Measurements from ENCODE around the gene MMS19.
"Not testable (repeated sequence)": the region's sequence is repeated elsewhere in the genome, so short reads cannot be mapped to it uniquely, and the experiment has no call there.

Gene MMS19

DNA sequence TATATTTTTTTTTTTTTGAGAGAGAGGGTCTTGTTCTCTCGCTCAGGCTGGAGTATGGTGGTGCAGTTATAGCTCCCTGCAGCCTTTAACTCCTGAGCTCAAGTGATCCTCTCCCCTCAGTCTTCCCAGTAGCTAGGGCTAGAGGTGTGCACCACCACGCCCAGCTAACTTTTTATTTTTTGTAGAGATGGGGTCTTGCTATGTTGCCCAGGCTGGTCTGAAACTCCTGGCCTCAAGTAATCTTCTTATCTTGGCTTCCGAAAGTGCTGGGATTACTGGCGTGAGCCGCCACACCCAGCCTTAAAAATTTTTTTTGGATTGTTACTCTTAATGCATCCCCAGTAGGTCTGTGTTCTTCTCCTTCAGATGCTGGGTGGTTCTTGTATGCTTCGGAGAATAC lies 4.7 kb upstream of the MMS19 start:
- no peak for DNase-seq

DNA sequence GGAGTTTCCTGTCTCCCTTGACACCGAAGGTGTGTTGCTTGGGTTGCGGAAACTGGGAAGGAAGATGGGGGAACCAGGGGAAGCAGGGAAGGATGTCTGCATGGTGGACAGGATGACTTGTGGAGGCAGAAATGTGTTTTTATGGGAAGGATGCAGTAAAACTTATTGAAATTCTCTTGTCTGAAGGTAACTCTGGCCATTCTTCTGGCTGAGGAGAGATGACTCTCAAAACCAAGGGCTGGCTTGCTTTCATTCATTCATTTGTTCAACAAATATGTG lies 2.0 kb upstream of the MMS19 start:
- DNase-seq: no peak

DNA sequence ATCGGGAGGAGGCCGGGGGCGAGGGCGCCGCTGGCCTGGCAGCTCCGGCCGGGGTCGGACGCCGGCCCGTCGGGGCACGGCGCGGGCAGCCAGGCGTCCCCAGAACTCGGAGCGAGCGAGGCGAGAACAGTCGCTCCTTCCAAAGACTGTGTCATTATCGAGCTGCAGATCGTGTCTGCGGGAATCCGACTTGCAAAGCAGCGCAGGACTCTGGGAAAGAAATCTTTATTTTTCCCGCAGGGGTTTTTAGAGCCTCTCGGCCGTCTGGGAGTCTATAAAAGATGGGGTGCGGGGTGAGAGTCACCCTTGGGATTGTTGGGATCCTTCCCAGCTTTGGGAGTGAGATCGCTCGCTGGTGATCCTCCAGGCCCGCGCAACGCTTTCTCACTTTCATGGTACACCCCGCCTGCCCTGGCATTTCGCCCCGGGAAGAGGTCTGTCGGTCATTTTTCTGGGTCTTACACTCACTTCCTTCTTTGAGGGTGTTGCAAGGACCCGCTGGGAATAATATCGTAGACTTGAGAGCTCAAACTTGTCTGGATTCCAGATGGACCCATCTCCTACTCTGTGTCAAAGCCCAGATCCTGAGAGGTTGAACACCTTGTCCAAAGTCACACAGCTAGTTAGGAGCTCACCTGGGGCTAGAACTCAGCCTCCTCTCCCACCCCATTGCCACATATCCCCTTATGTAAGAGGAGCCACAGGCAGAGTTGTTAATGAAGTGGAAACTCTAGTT lies 1.5 kb upstream of the MMS19 start:
- no peak for DNase-seq

DNA sequence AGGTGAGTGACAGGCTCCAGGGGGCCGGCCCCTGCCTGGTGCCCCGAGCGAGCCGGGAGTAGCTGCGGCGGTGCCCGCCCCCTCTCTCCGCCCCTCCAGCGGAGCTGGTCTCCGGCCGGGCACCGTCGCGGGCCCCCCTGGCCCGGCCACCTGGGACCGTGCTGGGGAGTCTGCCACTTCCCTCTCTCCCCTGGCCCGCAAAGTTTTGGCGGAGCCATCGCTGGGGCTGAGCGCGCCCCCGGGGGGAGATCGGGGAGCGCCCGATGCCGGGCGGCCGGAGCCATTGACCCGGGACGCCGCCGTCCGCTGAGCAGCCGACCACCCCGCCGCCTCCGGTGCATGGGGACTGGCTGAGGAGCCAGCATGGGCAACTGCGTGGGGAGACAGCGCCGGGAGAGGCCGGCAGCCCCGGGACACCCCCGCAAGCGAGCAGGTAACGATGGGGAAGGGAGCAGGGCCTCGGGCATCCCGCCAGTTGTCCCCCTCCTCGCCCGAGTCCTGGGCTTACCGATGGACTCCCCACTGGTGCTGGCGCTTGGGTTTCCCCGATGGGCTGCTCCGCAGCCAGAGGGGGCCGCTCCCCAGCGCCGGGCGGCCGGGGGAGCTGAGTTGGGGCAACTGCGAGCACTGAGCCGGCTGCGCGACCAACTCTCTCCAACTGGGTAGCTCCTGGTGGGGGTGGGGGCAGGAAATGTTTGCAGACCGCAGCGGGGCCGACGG lies 779 bp upstream of the MMS19 start, which contains the start of gene UBTD1:
UBTD1 (plus strand) TSS at position 84 of the 720 bp plus-strand sequence; CDS start at position 364, 280 bp downstream.
- DNase-seq: no peak

DNA sequence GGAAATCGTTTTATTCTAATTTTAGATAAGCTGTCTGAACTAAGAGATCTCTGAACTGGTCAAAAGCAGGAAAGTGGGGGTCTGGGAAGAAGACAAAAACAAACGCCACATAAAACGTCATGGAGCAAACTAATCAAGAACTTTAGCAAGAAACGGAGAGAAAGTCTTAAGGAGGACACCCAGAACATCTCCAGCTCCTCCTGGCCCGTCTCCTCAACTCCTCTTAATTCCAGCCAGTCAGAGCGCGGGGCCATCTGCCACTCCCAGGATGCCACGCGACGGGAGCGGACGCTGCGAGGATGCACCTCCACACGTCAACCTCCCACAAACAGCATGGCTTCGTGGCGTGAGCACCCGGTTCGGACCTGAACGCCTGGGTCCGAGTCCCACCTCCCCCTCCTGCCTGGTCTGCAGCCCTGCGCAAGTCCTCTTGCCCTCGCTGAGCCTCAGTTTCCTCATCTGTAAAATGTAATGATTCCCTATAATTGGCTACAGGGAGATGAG lies 598 bp downstream of the MMS19 start:
- DNase-seq: peak in 1 of 2 experiments; percentile 10

DNA sequence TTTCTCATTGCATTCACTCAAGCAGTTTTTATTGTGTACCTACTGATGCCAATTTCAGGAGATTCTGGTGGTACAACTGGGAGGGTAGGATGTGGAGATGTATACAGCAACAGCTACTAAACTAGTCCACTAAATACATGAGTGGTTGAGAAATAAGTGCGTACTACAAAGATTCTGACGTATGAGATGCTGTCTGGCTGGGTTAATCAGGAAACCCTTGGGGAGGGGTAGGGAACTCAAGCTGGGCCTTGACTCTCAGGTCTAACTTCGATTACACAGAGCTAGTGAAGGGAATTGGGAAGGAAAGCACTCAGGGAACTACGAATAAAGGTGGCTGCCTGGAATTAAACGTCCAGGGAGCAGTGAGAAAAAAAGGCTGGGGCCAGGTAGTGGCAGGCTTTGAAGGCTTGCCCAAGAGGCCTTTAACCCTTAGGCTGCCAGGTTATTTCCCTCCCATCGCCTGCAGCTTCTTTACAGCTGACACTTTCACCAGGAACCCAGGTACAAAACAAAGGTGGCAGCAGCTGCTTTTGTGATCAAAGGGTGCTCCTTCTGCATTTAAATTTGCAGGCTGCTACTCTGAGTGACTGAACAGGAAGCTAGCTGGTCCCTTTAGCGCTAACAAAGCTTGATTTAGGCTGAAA lies 3.2 kb downstream of the MMS19 start:
- no peak for DNase-seq

DNA sequence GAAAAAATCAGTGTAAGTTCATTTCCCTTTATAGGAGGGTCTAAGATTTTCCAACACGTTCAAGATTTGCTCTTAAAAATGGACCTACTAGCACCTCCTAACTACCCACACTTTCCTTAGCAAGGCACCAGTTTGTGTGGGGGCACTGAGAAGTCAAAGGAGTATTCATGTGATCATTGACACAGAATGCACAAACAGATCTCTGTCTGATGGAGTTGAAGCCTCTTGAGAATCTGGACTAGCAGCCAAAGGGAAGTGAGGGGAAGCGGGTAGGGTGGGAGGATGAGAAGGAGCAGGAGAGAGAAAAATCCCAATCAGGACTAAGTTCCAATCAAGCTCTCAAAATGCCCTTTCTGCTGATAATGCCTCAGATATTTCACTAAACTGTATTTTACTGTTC lies 4.1 kb downstream of the MMS19 start:
- DNase-seq: no peak

DNA sequence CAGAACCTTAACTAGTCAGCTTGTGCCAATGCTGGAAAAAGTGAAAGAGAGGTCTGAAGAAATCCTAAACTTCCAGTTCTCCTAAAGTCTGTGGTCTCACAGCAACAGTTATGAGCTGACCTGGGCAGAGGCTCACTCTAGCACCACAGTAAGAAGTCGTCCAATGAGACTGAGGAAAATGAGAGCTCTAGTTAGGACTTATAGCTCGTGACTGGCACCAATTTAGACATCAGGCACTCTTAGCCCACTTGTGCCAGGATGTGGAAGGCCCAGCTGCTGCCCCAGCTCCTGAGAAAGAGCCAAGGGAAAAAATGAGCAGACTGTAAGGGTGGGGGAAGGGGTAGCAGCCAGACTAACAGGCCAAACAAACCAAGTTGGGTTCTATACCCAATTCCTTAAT lies 7.6 kb downstream of the MMS19 start:
- DNase-seq: no peak

DNA sequence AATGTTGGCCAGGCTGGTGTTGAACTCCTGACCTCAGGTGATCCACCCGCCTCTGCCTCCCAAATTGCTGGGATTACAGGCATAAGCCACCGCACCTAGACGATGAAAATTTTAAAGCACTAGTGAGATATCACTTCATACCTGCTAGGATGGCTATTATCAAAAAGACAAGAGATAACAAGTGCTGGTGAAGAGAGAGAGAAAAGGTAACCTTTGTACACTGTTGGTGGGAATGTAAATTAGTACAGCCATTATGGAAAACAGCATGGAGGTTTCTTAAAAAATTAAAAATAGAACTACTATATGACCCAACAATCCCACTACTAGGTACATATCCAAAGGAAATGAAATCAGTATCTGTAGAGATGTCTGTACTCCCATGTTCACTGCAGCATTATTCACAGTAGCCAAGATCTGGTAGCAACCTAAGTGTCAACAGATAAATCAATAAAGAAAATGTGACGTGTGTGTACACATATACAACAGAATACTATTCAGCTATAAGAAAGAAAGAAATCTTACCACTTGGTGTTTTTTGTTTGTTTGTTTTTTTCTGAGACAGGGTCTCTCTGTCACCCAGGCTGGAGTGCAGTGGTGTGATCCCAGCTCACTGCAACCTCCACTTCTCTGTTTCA lies 12.5 kb downstream of the MMS19 start:
- no peak for DNase-seq

DNA sequence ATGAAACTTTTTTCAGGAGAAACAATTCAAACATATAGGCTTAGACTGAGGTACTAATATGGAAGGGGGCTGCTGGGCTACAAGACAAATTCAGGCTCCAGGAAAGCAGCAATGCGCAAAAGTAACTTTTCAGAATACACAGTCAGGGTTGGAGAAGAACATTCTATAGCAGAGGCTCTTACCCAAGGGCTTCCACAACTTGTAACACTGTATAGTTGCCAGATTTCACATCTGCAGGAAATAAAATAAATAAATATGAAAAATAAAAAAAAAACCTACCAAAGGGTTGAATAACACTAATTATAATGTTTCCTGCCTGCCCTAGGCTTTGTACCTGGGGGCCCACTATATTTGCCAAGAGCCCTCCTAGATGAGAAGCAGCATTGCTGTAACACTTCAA lies 14.3 kb downstream of the MMS19 start:
- DNase-seq: no peak

DNA sequence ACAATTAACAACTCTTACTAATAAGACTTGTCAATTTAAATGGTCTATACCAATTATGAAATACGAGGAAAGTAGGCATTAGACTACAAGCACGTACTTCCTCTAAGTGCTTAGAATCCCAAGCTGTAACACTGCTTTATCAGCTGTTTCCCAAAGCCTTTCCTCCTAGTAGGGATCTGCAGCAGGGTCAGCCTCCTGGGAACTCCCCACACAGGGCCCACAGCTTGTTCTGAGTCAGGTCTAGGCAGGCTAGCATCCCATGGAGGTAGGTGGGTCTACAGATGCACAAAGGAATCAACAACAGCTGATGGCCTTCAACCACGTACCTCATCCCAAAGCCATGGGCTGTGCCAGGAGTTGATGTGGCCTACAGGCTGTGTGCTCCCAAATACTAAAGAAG lies 14.7 kb downstream of the MMS19 start:
- DNase-seq: no peak

DNA sequence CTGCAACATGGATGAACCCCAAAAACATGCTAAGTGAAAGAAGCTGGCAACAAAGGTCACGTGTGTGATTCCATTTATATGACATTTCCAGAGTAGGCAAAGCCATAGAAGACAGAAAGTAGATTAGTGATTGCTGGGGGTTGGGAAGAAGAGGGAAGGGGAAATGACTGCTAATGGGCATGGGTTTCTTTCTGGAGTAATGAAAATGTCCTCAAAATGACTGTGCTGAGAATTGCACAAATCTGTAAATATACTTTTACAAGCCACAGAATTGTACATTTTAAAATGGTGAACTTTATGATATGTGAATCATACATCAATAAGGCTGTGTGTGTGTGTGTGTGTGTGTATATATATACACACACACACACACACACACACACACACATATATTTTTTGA lies 15.8 kb downstream of the MMS19 start:
- DNase-seq: no peak

DNA sequence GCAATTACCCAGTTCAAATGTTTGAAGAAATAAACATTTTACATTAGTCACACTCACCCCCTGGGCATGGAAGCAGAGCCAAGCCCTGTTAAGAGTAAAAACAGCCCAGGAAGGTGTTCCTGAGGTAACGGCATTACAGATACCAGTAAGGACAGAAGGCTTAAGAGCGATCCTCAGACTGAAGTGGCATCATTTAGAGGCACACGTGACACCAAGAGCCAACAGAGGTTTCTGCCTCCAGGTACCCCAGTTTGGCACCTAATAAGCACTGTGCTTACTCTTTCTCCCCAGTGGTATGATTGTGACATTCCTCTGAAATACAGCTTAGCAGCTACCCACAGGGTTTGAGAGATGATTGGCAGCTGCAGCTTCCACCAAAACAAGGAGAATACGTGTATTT lies 17.2 kb downstream of the MMS19 start:
- no peak for DNase-seq

DNA sequence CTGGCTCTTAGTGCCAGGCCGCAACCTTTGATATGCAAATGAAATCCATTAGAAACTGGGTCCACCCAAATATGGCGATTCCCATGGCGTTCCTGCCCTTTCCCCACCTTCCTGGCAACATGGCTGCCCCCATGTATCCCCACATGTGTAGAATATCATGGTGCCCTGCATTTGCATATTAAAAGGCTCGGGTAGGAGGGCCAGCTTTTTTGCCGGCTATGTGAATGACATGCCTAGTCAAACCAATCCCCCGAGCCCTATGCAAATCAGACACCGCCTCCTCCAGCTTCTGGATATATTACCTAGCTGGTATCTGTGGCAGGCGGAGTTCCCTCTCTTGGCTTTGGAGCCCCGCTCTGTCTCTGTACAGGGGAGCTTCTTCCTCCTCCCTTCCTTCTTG lies 18.3 kb downstream of the MMS19 start:
- DNase-seq: no peak

DNA sequence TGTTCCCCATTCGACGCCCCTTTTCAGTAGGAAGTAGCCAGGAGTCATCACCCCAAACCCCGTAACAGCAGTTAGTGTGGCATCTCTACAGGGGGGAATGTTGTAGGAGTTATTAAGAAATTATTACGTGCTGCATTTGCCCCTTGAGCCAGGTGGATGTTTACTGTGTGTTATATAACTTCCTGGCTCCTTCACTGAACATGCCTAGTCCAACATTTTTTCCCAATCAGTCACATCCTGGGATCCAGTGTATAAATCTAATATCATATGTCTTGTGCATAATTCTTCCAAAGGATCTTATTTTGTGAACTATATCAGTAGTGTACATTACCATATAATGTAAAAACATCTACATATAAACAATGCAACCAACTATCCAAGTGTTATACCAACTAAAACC lies 18.8 kb downstream of the MMS19 start:
- DNase-seq: not testable (repeated sequence)

DNA sequence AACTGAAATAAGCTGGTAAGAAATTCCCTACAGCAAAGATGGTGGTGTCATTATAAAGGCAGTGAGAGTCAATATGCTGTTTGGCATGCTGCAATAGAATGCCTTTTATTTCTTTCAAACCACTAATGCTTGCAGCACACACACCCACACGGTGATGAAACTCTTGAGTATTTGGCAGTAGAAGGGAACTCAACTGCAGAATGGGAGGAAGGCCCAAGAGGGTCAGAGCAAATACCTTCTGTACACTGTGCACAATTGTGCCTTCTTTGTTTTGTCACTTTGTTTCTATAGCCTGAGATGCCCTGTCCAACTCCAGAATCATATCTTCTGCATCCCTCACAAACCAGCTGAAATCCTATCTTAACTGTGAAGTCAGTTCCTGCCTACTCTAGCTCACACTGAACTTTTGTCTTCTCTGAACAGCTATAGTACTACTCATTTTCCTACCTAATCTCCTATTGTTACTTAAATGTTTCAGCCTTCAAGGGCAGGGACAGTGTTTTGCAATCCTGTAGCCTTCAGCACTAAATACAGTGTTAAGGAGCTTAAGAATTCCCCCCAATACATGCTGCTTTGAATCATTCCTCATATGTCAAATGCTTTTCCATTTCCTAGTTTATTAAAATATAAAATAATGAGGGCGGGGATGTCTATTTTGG lies 22.2 kb downstream of the MMS19 start:
- no peak for DNase-seq

DNA sequence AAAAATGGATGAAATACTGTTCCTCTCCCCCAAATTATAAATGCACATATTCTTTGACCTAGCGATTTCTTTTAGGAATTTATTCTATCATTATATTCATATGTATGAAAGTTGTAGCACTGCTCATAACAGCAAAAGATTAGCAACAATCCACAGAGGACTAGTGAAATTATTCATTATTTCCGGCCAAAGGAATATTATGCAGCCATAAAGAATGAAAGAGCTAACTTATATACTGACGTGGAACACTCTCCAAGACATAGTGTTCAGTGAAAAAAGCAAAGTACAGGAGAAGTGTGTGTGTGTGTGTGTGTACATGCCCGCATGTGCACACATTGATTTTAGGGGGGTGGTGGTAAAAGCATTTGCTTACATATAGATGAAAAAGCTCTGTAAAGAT lies 23.3 kb downstream of the MMS19 start:
- no peak for DNase-seq

DNA sequence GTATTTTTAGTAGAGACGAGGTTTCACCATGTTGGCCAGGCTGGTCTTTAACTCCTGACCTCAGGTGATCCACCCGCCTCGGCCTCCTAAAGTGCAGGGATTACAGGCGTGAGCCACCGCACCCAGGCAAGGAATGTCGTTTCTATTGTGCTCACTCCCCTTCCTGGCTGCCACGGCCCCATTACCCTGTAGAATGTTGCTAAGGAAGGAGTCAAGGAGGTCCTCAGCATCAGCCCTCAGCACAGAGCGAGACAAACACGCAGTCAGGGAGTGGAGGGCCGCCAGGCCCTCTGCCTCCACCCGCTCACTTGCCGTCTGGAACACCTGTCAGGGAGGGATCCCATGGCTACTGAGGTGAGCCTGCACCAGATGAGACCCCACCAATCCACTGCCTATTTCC lies 29.4 kb downstream of the MMS19 start:
- DNase-seq: not testable (repeated sequence)

DNA sequence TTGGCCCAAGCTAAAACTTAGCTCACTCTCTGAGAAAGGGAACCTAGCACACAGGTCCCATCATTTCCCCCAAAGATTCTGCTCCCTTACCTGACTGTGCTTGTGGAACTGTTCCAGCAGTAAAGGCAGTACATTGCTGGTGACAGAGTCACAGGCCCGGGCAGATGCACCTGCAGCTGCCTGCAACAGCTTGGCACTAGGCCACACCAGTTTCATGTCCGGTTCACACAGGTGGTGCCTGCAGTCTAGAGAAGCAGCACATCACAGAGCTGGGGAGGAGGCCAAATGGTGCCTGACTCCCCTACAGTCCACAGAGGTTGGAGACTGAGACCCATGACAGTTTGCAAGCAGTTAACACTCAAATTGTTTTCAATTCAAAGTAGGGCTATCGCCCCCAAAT lies 30.1 kb downstream of the MMS19 start:
- DNase-seq: no peak

DNA sequence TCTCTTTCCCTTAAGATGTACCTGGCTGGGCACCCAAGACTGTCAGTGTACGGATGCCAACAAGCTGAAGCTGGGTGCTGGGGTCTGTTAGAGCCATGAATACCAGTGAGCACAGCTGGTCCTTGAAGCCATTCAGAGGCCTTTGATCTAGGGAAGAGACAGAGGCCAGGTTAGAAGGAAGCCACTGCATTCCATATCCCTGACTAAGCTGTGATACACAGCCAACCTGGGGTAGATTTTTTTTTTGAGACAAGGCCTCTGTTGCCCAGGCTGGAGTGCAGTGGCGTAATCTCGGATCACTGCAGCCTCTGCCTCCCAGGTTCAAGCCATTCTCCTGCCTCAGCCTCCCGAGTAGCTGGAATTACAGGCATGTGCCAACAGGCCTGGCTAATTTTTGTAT lies 31.5 kb downstream of the MMS19 start:
- DNase-seq: no peak

DNA sequence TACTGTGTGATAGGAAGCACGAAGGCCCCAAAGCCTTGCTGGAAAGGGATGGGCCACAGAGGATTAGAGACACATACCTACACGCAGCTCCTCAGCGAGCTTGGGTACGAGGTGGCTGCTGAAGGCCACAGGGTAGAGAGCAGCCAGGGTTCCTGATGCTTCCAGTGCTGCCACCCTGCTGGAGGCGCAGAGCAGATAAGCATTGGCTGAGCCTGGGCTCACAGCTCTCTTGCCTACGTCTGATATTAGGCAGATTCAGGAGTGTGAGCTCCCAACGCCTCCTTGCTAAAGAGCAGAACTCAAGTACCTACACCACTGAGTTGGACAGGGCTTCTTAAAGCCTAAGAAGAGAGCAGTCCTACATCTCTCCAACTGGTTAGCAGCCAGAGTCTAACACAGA lies 32.2 kb downstream of the MMS19 start:
- DNase-seq: no peak

DNA sequence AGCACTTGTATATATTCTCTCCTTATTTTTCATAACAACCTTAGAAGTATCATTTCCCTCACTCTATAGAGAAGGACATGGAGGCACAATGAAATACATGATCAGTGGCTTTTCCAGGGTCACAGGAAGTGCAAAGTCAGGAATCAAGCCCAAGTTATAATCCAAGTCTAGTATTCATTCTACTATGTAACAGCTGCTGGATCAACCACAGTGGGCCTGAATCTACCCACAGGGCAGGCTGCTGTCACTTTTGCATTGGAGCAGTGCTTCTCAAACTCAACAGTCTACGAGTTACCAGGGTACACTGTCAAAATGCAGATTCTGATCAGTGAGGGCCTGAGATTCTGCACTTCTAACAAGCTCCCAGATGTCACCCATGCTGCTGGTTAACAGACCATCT lies 34.0 kb downstream of the MMS19 start:
- no peak for DNase-seq
